ENCODE results near the gene NLRP9. TPM values are rescaled to one million over a fixed set of nuclear protein-coding genes. Genes with fewer than 3 reads are reported as not detected.
A peak's percentile ranks its signal among the peaks of the same experiment; 100 is the strongest.

Gene NLRP9
- polyA plus RNA-seq, 1 experiment = not detected

- no peaks in the 10 kb centered on the region; the same call in 1 of the 2 replicates for H3K9me3 ChIP-seq (ENCODE audit: control insufficient read depth, insufficient read depth, low read length)
- no peak for DNase-seq (ENCODE audit: low read depth, low spot score)
- H3K4me3 ChIP-seq (ENCODE audit: low read depth, low read length) = no peak overlapping the region
- no peak for TF ChIP-seq CTCF (IDR thresholded peaks at IDR 0.05; ENCODE audit: low read depth, low read length)
- CTCF ChIA-PET = no interaction called here
- POLR2A ChIA-PET = interaction anchor here (0.6 kb wide), 1 partner anchor 1664 kb away, joined by 5 read pairs; no protein-coding TSS in a partner anchor
- peak overlapping the region; percentile 31 for H3K27ac ChIP-seq (ENCODE audit: low read depth, low read length)
- H3K27me3 ChIP-seq (ENCODE audit: control insufficient read depth, insufficient read depth, low read length) = no peaks in the 10 kb centered on the region
Measured at GRCh38 chr19:55666343-55667005, 71.7 kb downstream of the NLRP9 start.

GRCh38 chr19:55663846-55664536 is 74.2 kb downstream of the NLRP9 start:
- TF ChIP-seq CTCF (IDR thresholded peaks at IDR 0.05; ENCODE audit: low read depth, low read length) = no peak
- Histone ChIP-seq H3K27me3 (ENCODE audit: control insufficient read depth, insufficient read depth, low read length) (no peaks in the 10 kb centered on the region), H3K4me3 (ENCODE audit: low read depth, low read length) (no peak overlapping the region), H3K27ac (ENCODE audit: low read depth, low read length) (no peak overlapping the region), H3K9me3 (ENCODE audit: control insufficient read depth, insufficient read depth, low read length) (no peaks in the 10 kb centered on the region)
- POLR2A ChIA-PET = no interaction called here
- DNase-seq (ENCODE audit: low read depth, low spot score) = no peak
- CTCF ChIA-PET = no interaction called here

- POLR2A ChIA-PET = no interaction called here
- Histone ChIP-seq H3K4me3 (ENCODE audit: low read depth, low read length) (no peak overlapping the region), H3K27ac (ENCODE audit: low read depth, low read length) (no peak overlapping the region), H3K27me3 (ENCODE audit: control insufficient read depth, insufficient read depth, low read length) (no peaks in the 10 kb centered on the region), H3K9me3 (ENCODE audit: control insufficient read depth, insufficient read depth, low read length) (no peaks in the 10 kb centered on the region)
- DNase-seq (ENCODE audit: low read depth, low spot score) = no peak
- CTCF ChIA-PET = interaction anchor here (1.0 kb wide), 1 partner anchor 10 kb away, joined by 6 read pairs; no protein-coding TSS in a partner anchor
- TF ChIP-seq CTCF (IDR thresholded peaks at IDR 0.05; ENCODE audit: low read depth, low read length) = no peak
Measured at GRCh38 chr19:55661826-55662225, 76.4 kb downstream of the NLRP9 start.

GRCh38 chr19:55660991-55661390 is 77.2 kb downstream of the NLRP9 start:
- no peaks in the 10 kb centered on the region for H3K27me3 ChIP-seq (ENCODE audit: control insufficient read depth, insufficient read depth, low read length)
- no peak overlapping the region for H3K4me3 ChIP-seq (ENCODE audit: low read depth, low read length)
- TF ChIP-seq CTCF (IDR thresholded peaks at IDR 0.05; ENCODE audit: low read depth, low read length) = no peak
- no peaks in the 10 kb centered on the region for H3K9me3 ChIP-seq (ENCODE audit: control insufficient read depth, insufficient read depth, low read length)
- ChIA-PET POLR2A (no interaction called here), CTCF (interaction anchor here (2.3 kb wide), 1 partner anchor 11 kb away, joined by 8 read pairs; no protein-coding TSS in a partner anchor)
- no peak for DNase-seq (ENCODE audit: low read depth, low spot score)
- H3K27ac ChIP-seq (ENCODE audit: low read depth, low read length) = no peak overlapping the region

- Histone ChIP-seq H3K27ac (ENCODE audit: low read depth, low read length) (no peak overlapping the region), H3K9me3 (ENCODE audit: control insufficient read depth, insufficient read depth, low read length) (no peaks in the 10 kb centered on the region), H3K4me3 (ENCODE audit: low read depth, low read length) (no peak overlapping the region), H3K27me3 (ENCODE audit: control insufficient read depth, insufficient read depth, low read length) (no peaks in the 10 kb centered on the region)
- ChIA-PET CTCF (interaction anchor here (0.6 to 2.3 kb wide), 2 partner anchors 11 to 22 kb away, joined by 5 to 8 read pairs; no protein-coding TSS in a partner anchor), POLR2A (interaction anchor here (0.7 kb wide), 1 partner anchor 9 kb away, joined by 7 read pairs; no protein-coding TSS in a partner anchor)
- TF ChIP-seq CTCF (IDR thresholded peaks at IDR 0.05; ENCODE audit: low read depth, low read length) = no peak
- DNase-seq (ENCODE audit: low read depth, low spot score) = no peak
Measured at GRCh38 chr19:55660404-55660803, 77.8 kb downstream of the NLRP9 start.
